K562 (cell line): ENCODE measurements around the gene FAM89B. TPM values are rescaled to one million over a fixed set of nuclear protein-coding genes. Genes with fewer than 3 reads are reported as not detected.
A peak's percentile ranks its signal among the peaks of the same experiment; 100 is the strongest.

Experiments
- ATAC-seq: fragments of 200-7000 bp; cut with Tn5 transposase; 3 replicates; pipeline ENCODE4 v1.9.1; 2020; ENCODE audit warnings: moderate library complexity
- BruUV-seq: library from RNA; stranded (reverse); fragments of 400-500 nt; replicated peaks from 2 replicates; lab custom pipeline; 2021; lab: Mats Ljungman, UMichigan
- CTCF ChIA-PET: fragments of 300-600 bp; formaldehyde crosslinking; extraction: SDS; loops from one replicate; lab custom pipeline; 2021; ENCODE audit warnings: low intra/inter-chr PET ratio; lab: Yijun Ruan, JAX
- POLR2A ChIA-PET: fragments of 300-600, 350-650 bp; sonication (Branson Sonifier 250); formaldehyde crosslinking; extraction: SDS; loops from one replicate; lab custom pipeline; 2021; ENCODE audit warnings: antibody characterized with exemption, inconsistent platforms; lab: Yijun Ruan, JAX
- DNase-seq, 4 experiments: peaks; one replicate each; pipeline versions ENCODE4 v3.0.0 to v3.0.0-alpha.2; 2011 to 2018; ENCODE audit warnings: low spot score in 3 of 4, mixed read lengths in 3 of 4; ENCODE audit errors: extremely low read depth in 1 of 4
- FAIRE-seq: peaks from 2 replicates; lab custom pipeline; 2011; peaks lifted over from hg19 to GRCh38; lab: Jason Lieb, UNC
- H2AFZ ChIP-seq: 2 replicates; pipeline ENCODE4 v1.6.0; 2011; ENCODE audit warnings: low read depth, low read length, control low read depth, inconsistent platforms
- H3K27ac ChIP-seq: fragments of 200-600 bp; 3 replicates; pipeline ENCODE4 v1.8.0; 2011; ENCODE audit warnings: low read depth, mild to moderate bottlenecking, control low read depth, inconsistent platforms, low read length, moderate library complexity, mixed read lengths; ENCODE audit errors: extremely low read depth
- H3K27me3 ChIP-seq, 2 experiments: fragments of 300-600 bp in 1 of 2; 2 replicates in 1 of 2; 3 replicates in 1 of 2; pipeline versions ENCODE4 v1.6.0 to v1.8.0; 2011; ENCODE audit warnings: inconsistent platforms in 2 of 2, low read length in 2 of 2, mild to moderate bottlenecking in 1 of 2, mixed read lengths in 1 of 2, moderate library complexity in 1 of 2; ENCODE audit not compliant: control insufficient read depth in 2 of 2, insufficient read depth in 2 of 2
- H3K36me3 ChIP-seq: fragments of 300-600 bp; 3 replicates; pipeline ENCODE4 v1.8.0; 2011; ENCODE audit warnings: mild to moderate bottlenecking, low read length, inconsistent platforms; ENCODE audit not compliant: control insufficient read depth, insufficient read depth
- H3K4me1 ChIP-seq, 2 experiments: fragments of 200-600 bp in 1 of 2; replicated peaks in 1 of 2; 2 replicates in 1 of 2; 3 replicates in 1 of 2; pipeline versions ENCODE4 v1.5.1 to v1.8.0; 2011; ENCODE audit warnings: inconsistent platforms in 2 of 2, low read length in 2 of 2, mild to moderate bottlenecking in 1 of 2, mixed read lengths in 1 of 2, moderate library complexity in 1 of 2; ENCODE audit not compliant: control insufficient read depth in 2 of 2, insufficient read depth in 2 of 2
- H3K4me2 ChIP-seq: 2 replicates; pipeline ENCODE4 v1.6.1; 2011; ENCODE audit warnings: low read length, control low read depth, inconsistent platforms, mixed read lengths; ENCODE audit not compliant: insufficient read depth
- H3K4me3 ChIP-seq: fragments of 200-600 bp; sonication (generic), shearing (Covaris generic); 2 replicates; pipeline ENCODE4 v1.5.1; 2016; ENCODE audit warnings: control low read depth, inconsistent platforms
- H3K79me2 ChIP-seq: fragments of 200-600 bp; 3 replicates; pipeline ENCODE4 v1.8.0; 2011; ENCODE audit warnings: low read length, inconsistent platforms; ENCODE audit not compliant: control insufficient read depth, insufficient read depth
- H3K9ac ChIP-seq, 2 experiments: 2 replicates each; pipeline versions ENCODE4 v1.6.0 to v1.6.1; 2011; ENCODE audit warnings: low read depth in 2 of 2, low read length in 2 of 2, control low read depth in 1 of 2, inconsistent platforms in 1 of 2, mild to moderate bottlenecking in 1 of 2, mixed read lengths in 1 of 2; ENCODE audit not compliant: insufficient read depth in 1 of 2
- H3K9me1 ChIP-seq: one replicate; pipeline ENCODE4 v1.6.0; 2011; ENCODE audit warnings: inconsistent platforms, mild to moderate bottlenecking, low read length, moderate library complexity; ENCODE audit not compliant: control insufficient read depth, insufficient read depth
- H3K9me3 ChIP-seq: replicated peaks from 2 replicates; pipeline ENCODE4 v1.5.1; 2011; ENCODE audit warnings: low read depth, low read length, inconsistent platforms; ENCODE audit not compliant: control insufficient read depth, insufficient read depth
- H4K20me1 ChIP-seq: replicated peaks from 2 replicates; pipeline ENCODE4 v1.6.1; 2011; ENCODE audit warnings: low read length, inconsistent platforms, mixed read lengths; ENCODE audit not compliant: control insufficient read depth, insufficient read depth
- FOXJ2 ChIP-seq: fragments of 200-800 bp; sonication (Bioruptor generic); IDR thresholded peaks from 2 replicates; pipeline ENCODE4 v1.6.1; 2016; ENCODE audit warnings: missing genetic modification characterization, missing compliant biosample characterization
- GABPB1 ChIP-seq: sonication (generic); formaldehyde crosslinking; IDR thresholded peaks from 2 replicates; pipeline ENCODE4 v1.8.0; 2022; ENCODE audit warnings: mild to moderate bottlenecking, missing genetic modification reagents
- POLR2A ChIP-seq: fragments of 450-650 bp; conservative IDR thresholded peaks from 2 replicates; pipeline ENCODE4 v1.6.1; 2016
- RBFOX2 ChIP-seq: fragments of 200-400 bp; formaldehyde crosslinking; IDR thresholded peaks from 2 replicates; pipeline ENCODE4 v1.6.1; 2017; ENCODE audit warnings: low read depth, mild to moderate bottlenecking, low read length, moderate library complexity
- RBM15 ChIP-seq: fragments of 200-400 bp; formaldehyde crosslinking; IDR thresholded peaks from 2 replicates; pipeline ENCODE4 v1.6.1; 2018; ENCODE audit warnings: mild to moderate bottlenecking, low read length, moderate library complexity; ENCODE audit not compliant: insufficient read depth
- RNF2 ChIP-seq: sonication (generic); IDR thresholded peaks from 2 replicates; pipeline ENCODE4 v1.6.1; 2016
- SRSF3 ChIP-seq: fragments of 200-400 bp; formaldehyde crosslinking; IDR thresholded peaks from 2 replicates; pipeline ENCODE4 v1.6.1; 2016; ENCODE audit warnings: mild to moderate bottlenecking, low read length, moderate library complexity; ENCODE audit not compliant: insufficient read depth
- TSC22D4 ChIP-seq: fragments of 450-650 bp; IDR thresholded peaks from 2 replicates; pipeline ENCODE4 v1.6.1; 2016; ENCODE audit warnings: missing genetic modification characterization, missing biosample characterization, control low read depth
- U2AF1 ChIP-seq: fragments of 200-400 bp; formaldehyde crosslinking; optimal IDR thresholded peaks from 2 replicates; pipeline ENCODE3; 2017; ENCODE audit warnings: mild to moderate bottlenecking, low read depth, low read length, moderate library complexity
- WGBS: fragments of 100-300 bp; shearing (Covaris generic); methylation state at CpG from one replicate; pipeline ENCODE4 v1.1.6; 2016; ENCODE audit warnings: low coverage, mixed read lengths; ENCODE audit not compliant: insufficient coverage; ENCODE audit errors: missing lambda C conversion rate; 5-methylcytosine and 5-hydroxymethylcytosine counted together
- in situ Hi-C: fragments of 300-500 bp; cut with MboI; formaldehyde crosslinking; loops from 4 replicates; pipeline ENCODE4 v1.15.0; 2018; ENCODE audit warnings: inconsistent platforms, mixed read lengths
- intact Hi-C: fragments of 100-400 bp; cut with micrococcal nuclease; formaldehyde crosslinking; loops from 2 replicates; pipeline ENCODE4 v1.14.2; 2022
- polyA plus RNA-seq, 8 experiments: library from polyadenylated mRNA; depleted of rRNA in 4 of 8; stranded (reverse) in 5 of 8; unstranded in 3 of 8; fragments of >200 nt; fragmentation: Nextera tagmentation in 2 of 8; fragmentation: Illumina TruSeq in 1 of 8; extraction: Ambion mirVana in 2 of 8; extraction: Trizol in 1 of 8; gene quantifications; 2 replicates each; pipeline versions ENCODE4 v1.2.1 to v1.2.3, GENCODE V29; 2011 to 2014; ENCODE audit warnings: inconsistent platforms in 1 of 8, missing spikeins in 1 of 8
- total RNA-seq, 7 experiments: library from RNA; depleted of rRNA in 6 of 7; stranded (reverse); fragments of >200 nt in 6 of 7; fragmentation: Illumina TruSeq in 2 of 7; extraction: Trizol in 2 of 7; gene quantifications; 2 replicates each; pipeline versions ENCODE4 v1.2.1 to v1.2.3, GENCODE V29; 2011 to 2021; ENCODE audit warnings: low replicate concordance in 1 of 7

FAM89B gene
- total and polyA plus RNA-seq, 9 of the 15 experiments (the other 6 are each of a cell fraction or from before 2014, with no cell fraction given), result 0.32 to 27.6 (median 11.9) TPM

DNA sequence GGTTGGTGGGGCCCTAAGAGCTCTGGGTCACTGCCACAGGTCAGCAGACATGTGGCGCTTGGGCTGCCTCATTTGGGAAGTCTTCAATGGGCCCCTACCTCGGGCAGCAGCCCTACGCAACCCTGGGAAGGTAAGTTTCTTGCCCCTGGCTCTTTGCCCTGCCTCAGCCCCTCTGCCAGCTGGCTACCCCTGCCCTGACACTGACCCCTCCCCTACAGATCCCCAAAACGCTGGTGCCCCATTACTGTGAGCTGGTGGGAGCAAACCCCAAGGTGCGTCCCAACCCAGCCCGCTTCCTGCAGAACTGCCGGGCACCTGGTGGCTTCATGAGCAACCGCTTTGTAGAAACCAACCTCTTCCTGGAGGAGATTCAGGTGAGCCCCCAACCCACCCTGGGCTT lies 45.6 kb upstream of the FAM89B start:
- CTCF ChIA-PET, result no interaction called here
- Histone ChIP-seq H3K4me3 (no peak overlapping the region), H3K4me2 (no peak overlapping the region), H3K4me1 (peaks cover 37 to 39% of the 10 kb centered on the region in 2 experiments), H3K27ac (no peak overlapping the region)
- TF ChIP-seq RBFOX2, result 0 out of 2 replicates have a peak, but pooled peaks have one; percentile 2
- TF ChIP-seq TSC22D4 (tag), result no peak
- no peak for TF ChIP-seq RBM15
- TF ChIP-seq, all 486 proteins: peak for 1
- BruUV-seq, result no TSS peak
- DNase-seq, result no peak
- H3K36me3 ChIP-seq, result peaks cover 52% of the 10 kb centered on the region; the same call in 2 of the 3 replicates
- POLR2A ChIA-PET, result interaction anchor here (0.6 to 6.5 kb wide), 7 partner anchors 9 to 102 kb away, joined by 3 to 48 read pairs (median 4); partner anchors contain the start of genes MALAT1 and NEAT1
- in situ Hi-C loops (no loop called here), intact Hi-C loops (loop anchor here (5.0 kb wide), 1 partner anchor 46 kb away; the partner anchor contains the start of genes FAM89B and ZNRD2)
- no peak for FAIRE-seq
- H4K20me1 ChIP-seq, result 0 out of 2 replicates have a peak, but pooled peaks cover 7% of the 10 kb centered on the region
- H3K9ac ChIP-seq, result peak overlapping the region in 1 of 2 experiments; percentile 94; a peak in 2 of 4 replicates
- ATAC-seq, result no peak
- H3K27me3 ChIP-seq, result no peaks in the 10 kb centered on the region
- H3K9me3 ChIP-seq, result no peaks in the 10 kb centered on the region
- H3K79me2 ChIP-seq, result peaks cover 26% of the 10 kb centered on the region
- peaks cover 4% of the 10 kb centered on the region for H3K9me1 ChIP-seq
- WGBS, result 100% methylated on average over 7 of the region's 8 CpGs
- H2AFZ ChIP-seq, result no peak overlapping the region

DNA sequence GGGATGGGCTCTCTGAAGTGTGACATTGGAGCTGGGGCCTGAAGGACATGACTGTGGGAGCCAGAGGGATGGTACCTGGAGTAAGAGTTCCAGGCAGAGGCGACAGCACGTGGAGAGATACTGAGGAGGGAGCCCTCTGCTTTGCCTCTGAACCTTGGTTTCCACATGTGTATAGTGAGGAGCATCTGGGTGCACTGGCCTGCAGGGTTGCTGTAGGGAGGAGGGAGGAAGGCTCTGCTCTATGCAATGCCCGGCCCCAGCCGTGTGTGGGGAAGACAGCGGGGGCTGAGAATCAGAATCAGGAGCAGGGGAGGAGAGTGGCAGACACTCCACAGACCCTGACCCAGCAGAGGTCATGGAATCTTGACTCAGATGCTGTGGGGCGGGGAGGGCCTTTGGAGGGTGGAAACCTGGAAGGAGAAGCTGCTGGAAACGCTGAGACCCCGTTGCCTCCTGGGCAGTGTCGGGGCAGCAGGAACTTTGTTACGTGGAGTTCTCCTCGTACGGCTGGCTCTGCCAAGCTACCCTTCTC lies 43.5 kb upstream of the FAM89B start:
- Histone ChIP-seq H3K4me3 (no peak overlapping the region), H3K27me3 (no peaks in the 10 kb centered on the region), H3K4me1 (peaks cover 15 to 38% of the 10 kb centered on the region in 2 experiments), H2AFZ (no peak overlapping the region), H3K79me2 (peaks cover 26% of the 10 kb centered on the region), H3K9ac (peak overlapping the region in 1 of 2 experiments; percentile 50; a peak in 2 of 4 replicates), H4K20me1 (0 out of 2 replicates have a peak, but pooled peaks cover 7% of the 10 kb centered on the region), H3K9me3 (no peaks in the 10 kb centered on the region), H3K36me3 (peaks cover 69% of the 10 kb centered on the region; the same call in 2 of the 3 replicates), H3K9me1 (peaks cover 4% of the 10 kb centered on the region), H3K4me2 (no peak overlapping the region), H3K27ac (no peak overlapping the region)
- no TSS peak for BruUV-seq
- TF ChIP-seq SRSF3 (no peak), FOXJ2 (tag) (no peak), U2AF1 (no peak), POLR2A (peak; percentile 5; the same call in 1 of the 2 replicates), RNF2 (no peak), RBFOX2 (peak; percentile 42; the same call in 1 of the 2 replicates), GABPB1 (no peak)
- ATAC-seq, result no peak
- CTCF ChIA-PET, result no interaction called here
- in situ Hi-C loops (no loop called here), intact Hi-C loops (loop anchor here (5.0 kb wide), 1 partner anchor 43 kb away; the partner anchor contains the start of genes FAM89B and ZNRD2)
- no peak for DNase-seq
- POLR2A ChIA-PET, result interaction anchor here (5.7 to 6.5 kb wide), 2 partner anchors 30 to 105 kb away, joined by 36 to 47 read pairs; partner anchors contain the start of genes MALAT1 and NEAT1
- 92% methylated on average over 12 of the region's 12 CpGs for WGBS
- FAIRE-seq, result no peak
